Activated CD4-positive, alpha-beta T cell treated with anti-CD3 and anti-CD28 coated beads, Interleukin-2, Interleukin-4, amounts not matched to agents 100 ng/mL and 50 ng/mL, durations not matched to agents 16 hours and 8 hours (primary cell): ENCODE measurements around the gene WHRN.
A peak's percentile ranks its signal among the peaks of the same experiment; 100 is the strongest.

Experiments used
- DNase-seq: peaks from one replicate; pipeline ENCODE4 v3.0.0-alpha.2; 2020; ENCODE audit warnings: low spot score

The WHRN gene

DNA sequence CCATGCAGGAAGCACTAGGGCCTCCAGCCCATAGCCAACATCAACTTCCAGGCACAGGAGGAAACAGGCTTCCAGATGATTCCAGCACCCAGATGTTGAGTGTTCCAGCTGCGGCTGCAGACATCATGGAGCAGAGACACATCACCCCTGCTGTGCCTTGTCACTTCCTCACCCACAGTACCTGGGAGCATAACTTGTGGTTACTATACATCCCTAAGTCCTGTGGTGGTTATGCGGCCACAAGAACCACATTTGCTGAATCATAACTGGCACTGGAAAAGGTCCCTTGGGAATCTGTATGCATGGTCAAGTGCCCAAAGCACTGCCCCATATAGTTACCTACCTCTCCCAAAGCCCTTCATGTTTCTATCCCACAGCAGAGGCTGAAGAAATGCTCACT, 56.6 kb downstream of the WHRN start:
- DNase-seq: no peak

GRCh38 chr9:114446672-114447450, 58.4 kb downstream of the WHRN start:
- DNase-seq: no peak

GRCh38 chr9:114446036-114446435, 59.2 kb downstream of the WHRN start:
- DNase-seq: no peak

- no peak for DNase-seq
Observed at GRCh38 chr9:114445616-114446015, 59.7 kb downstream of the WHRN start.

DNA sequence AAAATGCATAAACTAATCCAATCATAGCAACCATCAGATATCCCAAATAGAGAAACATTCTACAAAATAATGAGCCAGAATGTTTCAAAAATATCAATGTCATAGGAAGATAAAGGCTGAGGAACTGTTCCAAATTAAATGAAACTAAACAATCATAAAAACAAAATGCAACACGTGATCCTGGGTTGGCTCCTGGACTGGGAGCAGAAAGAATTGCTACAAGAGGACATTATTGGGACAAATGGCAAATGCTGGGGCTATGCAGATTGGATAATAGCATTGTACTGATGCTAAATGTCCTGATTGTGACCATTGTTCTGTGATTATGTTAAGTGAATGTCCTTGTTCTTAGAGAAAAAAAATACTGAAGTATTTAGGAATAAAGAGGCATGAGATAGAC, 63.3 kb downstream of the WHRN start:
- DNase-seq: no peak

- DNase-seq: no peak
Observed at GRCh38 chr9:114437401-114437893, 67.8 kb downstream of the WHRN start.

DNA sequence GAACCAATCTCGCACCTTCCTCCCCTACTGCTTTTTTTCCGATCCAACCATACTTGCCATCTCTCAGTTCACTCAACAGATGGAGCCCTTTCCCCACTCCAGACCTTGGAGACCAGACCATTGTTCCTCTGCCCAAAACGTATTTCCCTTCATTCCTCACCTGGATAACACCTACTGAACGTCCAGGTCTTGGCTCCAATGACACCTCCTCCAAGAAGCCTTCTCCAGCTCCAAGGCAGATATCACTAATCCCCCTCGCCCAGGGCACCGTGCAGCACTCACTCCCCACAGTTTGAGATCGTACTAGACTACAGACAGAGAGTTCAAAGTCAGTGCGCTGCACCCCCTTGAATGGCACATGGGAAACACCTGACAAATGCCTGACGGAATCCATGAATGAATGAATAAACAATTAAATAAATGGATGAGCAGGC, 70.4 kb downstream of the WHRN start:
- DNase-seq: peak; percentile 9

GRCh38 chr9:114433720-114434255, 71.5 kb downstream of the WHRN start:
- DNase-seq: peak; percentile 8

DNA sequence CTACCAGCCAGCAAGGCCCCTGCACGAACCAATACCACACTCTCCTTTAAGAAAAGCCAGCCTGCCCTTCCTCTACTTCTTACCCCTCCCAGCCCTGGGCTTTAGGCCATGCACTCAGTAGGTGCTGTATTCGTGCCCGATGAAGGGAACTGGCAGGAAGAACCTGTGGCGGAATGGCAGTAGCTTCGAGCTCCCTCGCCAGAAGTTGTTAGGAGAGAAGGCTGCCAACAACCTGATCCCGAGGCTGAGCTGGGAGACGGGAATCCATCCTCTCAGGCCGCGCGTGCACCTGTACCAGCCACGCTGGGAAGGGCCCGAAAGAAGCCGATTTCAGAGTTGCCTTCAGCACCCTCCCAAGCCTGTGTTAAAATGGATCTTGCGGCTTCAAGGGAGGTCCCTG, 72.2 kb downstream of the WHRN start:
- DNase-seq: no peak

- DNase-seq: no peak
Observed at GRCh38 chr9:114432323-114433067, 72.8 kb downstream of the WHRN start.

DNA sequence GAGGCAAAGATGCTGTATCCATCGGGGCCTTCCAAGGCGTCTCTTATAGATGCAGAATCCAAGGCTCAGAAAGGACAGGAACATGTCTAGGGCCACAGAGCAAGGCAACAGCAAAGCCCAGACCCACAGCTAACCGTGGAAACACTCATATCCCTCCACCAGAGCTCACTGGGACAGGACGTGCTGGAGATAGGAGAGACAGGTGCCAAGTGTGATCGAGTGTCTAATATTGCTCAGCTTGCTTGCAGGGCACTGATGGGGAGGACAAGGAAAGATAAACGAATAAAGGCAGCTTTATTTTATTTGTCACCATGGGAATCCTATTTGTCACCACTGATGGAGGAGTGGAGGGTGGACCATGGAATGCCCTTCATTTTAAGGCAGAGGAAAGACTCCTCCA, 73.5 kb downstream of the WHRN start:
- no peak for DNase-seq

DNA sequence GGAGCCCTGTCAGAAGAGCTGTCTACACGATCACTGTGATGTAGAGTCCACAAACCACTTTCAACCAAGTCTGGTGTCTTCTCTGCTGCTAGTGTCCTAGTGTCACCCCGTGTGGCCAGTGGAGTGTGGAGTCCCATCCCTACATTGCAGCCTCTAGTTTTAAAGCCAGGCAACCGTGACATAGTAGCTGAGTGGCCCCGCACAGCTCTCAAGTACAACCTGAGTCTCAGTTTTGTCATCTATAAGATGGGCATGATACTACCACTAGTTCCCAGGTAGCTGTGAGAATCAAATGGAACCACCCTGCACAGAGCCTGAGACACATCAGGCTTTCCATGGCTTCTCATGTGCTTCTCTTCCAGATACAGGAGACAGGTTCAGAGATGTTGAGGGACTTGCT, 74.3 kb downstream of the WHRN start:
- DNase-seq: no peak

DNA sequence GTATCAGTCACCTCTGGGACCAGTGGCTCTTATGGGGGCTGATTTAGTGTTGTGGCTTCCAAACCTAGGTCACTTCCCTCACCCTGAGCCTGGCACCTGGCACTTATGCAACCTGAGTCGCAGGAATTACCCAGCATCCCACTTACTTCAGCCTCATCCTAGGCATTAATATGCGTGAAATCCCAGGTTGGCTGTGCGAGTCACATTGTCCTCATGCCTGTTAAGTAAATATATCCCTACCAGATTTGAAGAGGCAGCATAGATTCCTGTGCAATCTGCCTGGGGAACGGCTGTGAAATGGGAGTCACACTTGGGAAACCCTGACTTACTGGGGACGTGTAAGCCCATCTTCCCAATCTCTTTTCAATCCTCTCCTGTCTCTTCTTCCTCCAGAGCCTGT, 74.8 kb downstream of the WHRN start:
- no peak for DNase-seq

GRCh38 chr9:114429488-114429887, 75.8 kb downstream of the WHRN start:
- DNase-seq: no peak

DNA sequence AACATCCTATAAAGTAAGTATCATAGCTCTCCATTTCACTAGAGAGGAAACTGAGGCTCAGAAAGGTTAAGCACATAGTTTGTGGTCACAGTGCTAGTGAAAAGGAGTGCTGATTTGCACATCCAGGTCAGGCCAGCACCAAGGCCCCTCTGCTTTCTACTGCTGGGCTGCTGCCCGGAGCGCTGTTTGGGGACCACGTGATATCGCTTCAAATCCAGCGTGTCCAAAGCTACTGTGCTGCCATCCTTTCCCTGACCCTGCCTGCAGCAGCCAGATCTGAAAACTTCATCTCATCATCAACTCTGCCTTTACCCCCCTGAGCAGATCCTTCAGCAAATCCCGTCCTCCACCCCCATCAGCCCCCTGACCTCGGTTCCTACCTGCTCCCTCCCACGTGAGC, 76.8 kb downstream of the WHRN start:
- no peak for DNase-seq

DNA sequence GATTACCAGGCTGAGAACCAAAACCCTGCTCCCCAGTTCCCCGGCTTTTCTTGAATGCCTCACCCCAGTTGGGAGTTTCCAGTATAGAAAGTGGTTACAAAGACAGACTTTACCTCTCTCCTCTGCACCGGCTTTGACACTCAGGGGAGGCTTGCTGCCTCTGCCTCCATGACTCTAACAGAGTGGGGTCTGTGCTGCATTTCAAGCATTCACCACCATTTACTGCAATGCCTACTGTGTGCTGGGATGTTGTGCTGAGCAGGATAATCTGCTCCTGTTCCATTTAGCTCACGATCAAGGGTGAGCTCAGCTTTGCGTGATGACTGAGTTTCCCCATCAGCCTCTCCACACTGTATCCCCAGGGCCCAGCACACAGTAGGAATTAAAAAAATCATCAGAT, 77.6 kb downstream of the WHRN start:
- no peak for DNase-seq

DNA sequence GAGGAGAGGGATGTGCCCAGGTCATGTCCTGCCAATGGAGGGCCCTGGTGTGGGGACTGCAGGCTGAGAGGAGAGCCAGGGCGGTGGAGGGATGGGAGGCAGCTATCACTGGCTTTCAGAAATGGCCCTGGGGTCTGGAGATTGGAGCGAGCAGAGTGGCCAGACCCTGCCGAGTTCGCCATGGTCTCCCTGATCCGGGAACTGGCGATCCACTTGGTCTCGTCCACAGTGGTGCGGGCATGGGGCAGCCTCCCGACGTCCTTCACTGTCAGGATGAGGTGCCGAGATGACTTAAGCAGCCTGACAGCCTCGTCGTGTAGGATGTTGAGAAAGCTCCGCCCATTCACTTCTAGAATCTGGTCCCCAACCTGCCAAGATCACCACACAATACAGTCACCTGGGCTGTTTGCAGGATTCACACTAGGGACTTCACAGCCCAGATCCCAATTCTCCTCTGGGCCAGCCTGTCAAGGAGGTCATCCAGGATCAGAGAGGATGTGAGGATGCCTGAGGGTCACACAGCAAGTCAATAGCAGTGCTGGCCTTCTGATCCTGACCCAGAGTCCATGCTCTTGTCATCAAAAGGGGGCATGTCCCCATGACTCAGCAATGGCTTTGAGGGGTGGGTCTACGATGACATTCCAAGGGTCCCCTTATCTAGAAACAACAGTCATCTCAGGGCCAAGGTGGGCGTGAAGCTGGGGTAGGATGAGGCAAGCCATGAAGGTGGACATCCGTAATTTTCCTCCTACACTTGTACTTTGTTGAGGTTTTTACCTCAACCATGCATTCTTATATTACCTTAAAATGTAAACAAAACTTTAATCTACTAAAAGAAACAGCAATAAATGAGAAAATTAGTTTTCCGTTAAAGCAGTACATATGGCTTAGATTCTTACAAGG, 79.0 kb downstream of the WHRN start:
- DNase-seq: no peak

GRCh38 chr9:114425126-114425525, 80.1 kb downstream of the WHRN start:
- DNase-seq: no peak

DNA sequence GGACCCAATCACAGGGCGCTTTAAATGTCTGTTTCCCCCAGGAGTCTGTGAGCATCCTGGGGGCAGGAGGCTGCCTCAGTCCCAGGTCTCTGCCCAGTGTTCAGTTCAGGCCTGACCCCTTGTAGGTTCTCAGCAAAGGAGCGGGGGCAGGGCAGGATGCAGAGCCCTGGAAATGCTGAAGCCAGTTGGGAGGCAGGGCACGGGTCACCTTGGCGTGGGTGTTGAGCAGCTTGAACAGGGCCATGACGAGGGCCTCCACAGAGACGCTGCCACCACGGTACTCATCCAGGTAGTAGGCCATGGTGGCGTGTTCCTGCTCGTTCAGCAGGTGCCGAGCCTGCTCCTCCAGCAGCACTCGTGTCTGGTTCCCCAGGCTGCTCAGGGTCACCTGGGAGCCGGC, 81.1 kb downstream of the WHRN start:
- DNase-seq: no peak

DNA sequence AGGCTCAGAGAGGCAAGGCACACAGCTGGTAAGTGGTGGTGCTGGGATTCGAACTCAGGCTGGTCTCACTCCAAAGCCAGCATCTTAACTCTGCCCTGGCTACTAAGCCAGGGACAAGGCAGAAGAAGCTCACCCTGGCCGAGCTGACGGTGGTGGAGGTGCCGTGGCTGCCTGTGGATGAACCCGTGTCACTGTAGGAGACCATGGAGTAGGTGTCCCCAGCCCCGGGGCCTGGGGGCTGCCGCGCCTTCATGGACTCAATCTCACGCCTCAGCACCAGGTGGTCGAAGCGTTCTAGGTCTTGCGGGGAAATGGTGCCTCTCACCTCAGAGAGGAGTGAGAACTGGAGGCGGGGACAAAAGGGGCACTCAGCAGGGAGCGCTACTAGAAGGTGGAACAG, 82.1 kb downstream of the WHRN start:
- DNase-seq: no peak

DNA sequence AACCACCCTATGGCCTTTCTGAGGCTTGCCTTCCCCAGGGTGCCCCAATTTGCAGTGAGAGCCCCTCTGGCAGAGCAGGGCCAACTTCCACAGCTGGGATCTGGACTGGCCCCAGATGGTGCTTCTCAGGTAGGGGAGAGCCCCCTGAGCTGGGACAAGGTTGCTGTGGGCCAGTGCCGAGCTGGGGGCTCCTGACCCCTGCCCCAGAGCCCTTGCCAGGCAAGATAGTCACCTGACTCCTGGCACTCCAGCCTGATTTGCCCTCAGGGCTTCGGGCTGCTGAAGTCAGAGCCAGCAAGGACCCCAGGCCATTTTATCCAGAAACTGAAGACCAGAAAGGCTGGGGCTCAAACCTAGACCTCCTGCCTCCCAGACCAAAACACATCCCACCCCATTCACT, 84.1 kb downstream of the WHRN start:
- no peak for DNase-seq

GRCh38 chr9:114419796-114420195, 85.5 kb downstream of the WHRN start:
- DNase-seq: no peak
